Thyroid gland (tissue), 4 donors: Measurements from ENCODE around the gene PNMA8B. TPM values are rescaled to one million over a fixed set of nuclear protein-coding genes. Genes with fewer than 3 reads are reported as not detected.
A peak's percentile ranks its signal among the peaks of the same experiment; 100 is the strongest.

Experiments used
- DNase-seq, 2 donors: peaks; one replicate each; pipeline ENCODE4 v3.0.0-alpha.2; 2019
- H3K27ac ChIP-seq, 3 donors: fragments of 200-600 bp; sonication (generic); 1 replicate in 2 of 3; 2 replicates in 1 of 3; pipeline ENCODE4 v1.5.1; 2016 to 2019; ENCODE audit warnings: mild to moderate bottlenecking in 1 of 3, moderate library complexity in 1 of 3
- H3K27me3 ChIP-seq: fragments of 200-600 bp; sonication (generic); one replicate; pipeline ENCODE4 v1.5.1; 2019
- H3K36me3 ChIP-seq, 2 donors: fragments of 200-600 bp; sonication (generic); one replicate each; pipeline ENCODE4 v1.5.1; 2016 to 2019
- H3K4me1 ChIP-seq, 2 donors: fragments of 200-600 bp; sonication (generic); one replicate each; pipeline ENCODE4 v1.5.1; 2017 to 2019
- H3K4me3 ChIP-seq, 3 donors: fragments of 200-600 bp; sonication (generic); replicated peaks in 1 of 3; 1 replicate in 2 of 3; 2 replicates in 1 of 3; pipeline ENCODE4 v1.5.1; 2016; ENCODE audit warnings: mild to moderate bottlenecking in 1 of 3
- H3K9me3 ChIP-seq: fragments of 200-600 bp; sonication (generic); one replicate; pipeline ENCODE4 v1.5.1; 2017
- CTCF ChIP-seq, 6 experiments: fragments of 200-600 bp in 3 of 6; fragments of 450-650 bp in 3 of 6; sonication (generic) in 3 of 6; IDR thresholded peaks; one replicate each; pipeline ENCODE4 v1.5.1; 2016 to 2019; ENCODE audit warnings: antibody characterized with exemption in 6 of 6, mild to moderate bottlenecking in 2 of 6, inconsistent platforms in 1 of 6, moderate library complexity in 1 of 6
- POLR2A ChIP-seq, 2 donors: fragments of 450-650 bp; IDR thresholded peaks; one replicate each; pipeline ENCODE4 v1.6.1; 2017; ENCODE audit warnings: antibody characterized with exemption in 2 of 2, mild to moderate bottlenecking in 2 of 2, moderate library complexity in 1 of 2
- WGBS, 2 donors: methylation state at CpG; one replicate each; pipeline ENCODE4 v1.1.5; 2017; 5-methylcytosine and 5-hydroxymethylcytosine counted together
- intact Hi-C: fragments of 100-400 bp; cut with DNase I; formaldehyde crosslinking; loops from one replicate; pipeline ENCODE4 v1.15.1; 2023
- total RNA-seq, 4 donors: library from RNA; depleted of rRNA; stranded (reverse); fragments of >200 nt; gene quantifications; one replicate each; pipeline ENCODE4 v1.2.3, GENCODE V29; 2016

The PNMA8B gene
- total RNA-seq, 4 donors from 2014 or later = 1.3 to 1.5 (median 1.5) TPM

GRCh38 chr19:46480415-46480814 is 15.3 kb downstream of the PNMA8B start:
- intact Hi-C loops = loop anchor here (10.0 kb wide), 1 partner anchor 196 kb away; no protein-coding TSS in a partner anchor
- H3K4me3 ChIP-seq = no peak overlapping the region
- H3K36me3 ChIP-seq = no peaks in the 10 kb centered on the region
- DNase-seq = no peak
- peaks cover 0 to 3% of the 10 kb centered on the region in 2 donors for H3K4me1 ChIP-seq
- TF ChIP-seq CTCF (IDR thresholded peaks at IDR 0.05) = no peak
- no peak for TF ChIP-seq POLR2A (IDR thresholded peaks at IDR 0.05)
- 51 to 69% methylated on average over 12 of the region's 12 CpGs for WGBS, 2 donors
- no peaks in the 10 kb centered on the region for H3K27me3 ChIP-seq
- H3K27ac ChIP-seq = peak overlapping the region in 1 of 3 donors; percentile 36
- H3K9me3 ChIP-seq = no peaks in the 10 kb centered on the region

- H3K36me3 ChIP-seq = no peaks in the 10 kb centered on the region
- H3K27ac ChIP-seq = no peak overlapping the region
- no peaks in the 10 kb centered on the region for H3K9me3 ChIP-seq
- intact Hi-C loops = no loop called here
- H3K4me3 ChIP-seq = no peak overlapping the region
- H3K27me3 ChIP-seq = no peaks in the 10 kb centered on the region
- peak in 1 of 2 donors; percentile 30 for DNase-seq
- TF ChIP-seq CTCF (IDR thresholded peaks at IDR 0.05) (no peak), POLR2A (IDR thresholded peaks at IDR 0.05) (no peak)
- 43 to 44% methylated on average over 4 of the region's 4 CpGs for WGBS, 2 donors
- peaks cover 6% of the 10 kb centered on the region in 2 donors for H3K4me1 ChIP-seq
Measured at GRCh38 chr19:46478356-46478986, 17.2 kb downstream of the PNMA8B start.

- Histone ChIP-seq H3K36me3 (no peaks in the 10 kb centered on the region), H3K27ac (no peak overlapping the region), H3K4me1 (peaks cover 7 to 19% of the 10 kb centered on the region in 2 donors), H3K4me3 (no peak overlapping the region), H3K27me3 (no peaks in the 10 kb centered on the region), H3K9me3 (no peaks in the 10 kb centered on the region)
- TF ChIP-seq POLR2A (IDR thresholded peaks at IDR 0.05) = no peak
- TF ChIP-seq CTCF (IDR thresholded peaks at IDR 0.05) = no peak
- no peak for DNase-seq
- WGBS, 2 donors = 75 to 81% methylated on average over 2 of the region's 2 CpGs
- intact Hi-C loops = no loop called here
Measured at GRCh38 chr19:46475986-46476385, 19.7 kb downstream of the PNMA8B start.

GRCh38 chr19:46474211-46474610 is 21.5 kb downstream of the PNMA8B start:
- no peaks in the 10 kb centered on the region for H3K36me3 ChIP-seq
- no peak overlapping the region for H3K4me3 ChIP-seq
- TF ChIP-seq CTCF (IDR thresholded peaks at IDR 0.05) (no peak), POLR2A (IDR thresholded peaks at IDR 0.05) (no peak)

GRCh38 chr19:46472592-46472991 is 23.1 kb downstream of the PNMA8B start:
- Histone ChIP-seq H3K27ac (no peak overlapping the region), H3K27me3 (no peaks in the 10 kb centered on the region), H3K4me3 (no peak overlapping the region), H3K4me1 (peaks cover 12 to 24% of the 10 kb centered on the region in 2 donors), H3K9me3 (no peaks in the 10 kb centered on the region), H3K36me3 (no peaks in the 10 kb centered on the region)
- no peak for DNase-seq
- intact Hi-C loops = no loop called here
- TF ChIP-seq CTCF (IDR thresholded peaks at IDR 0.05) = no peak
- TF ChIP-seq POLR2A (IDR thresholded peaks at IDR 0.05) = no peak
- WGBS, 2 donors = 82 to 93% methylated on average over 4 of the region's 4 CpGs

More at GRCh38 chr19:46474211-46474610, 21.5 kb downstream of the PNMA8B start:
- Histone ChIP-seq H3K4me1 (peaks cover 15 to 24% of the 10 kb centered on the region in 2 donors), H3K27me3 (no peaks in the 10 kb centered on the region), H3K9me3 (no peaks in the 10 kb centered on the region), H3K27ac (peak overlapping the region in 2 of 3 donors; percentile 43)
- WGBS, 2 donors = 86 to 87% methylated on average over 8 of the region's 8 CpGs
- intact Hi-C loops = no loop called here
- no peak for DNase-seq
